ENCODE measurements around the gene CDK5RAP2.
"Not testable (repeated sequence)": the region's sequence is repeated elsewhere in the genome, so short reads cannot be mapped to it uniquely, and the experiment has no call there.

The CDK5RAP2 gene

DNA sequence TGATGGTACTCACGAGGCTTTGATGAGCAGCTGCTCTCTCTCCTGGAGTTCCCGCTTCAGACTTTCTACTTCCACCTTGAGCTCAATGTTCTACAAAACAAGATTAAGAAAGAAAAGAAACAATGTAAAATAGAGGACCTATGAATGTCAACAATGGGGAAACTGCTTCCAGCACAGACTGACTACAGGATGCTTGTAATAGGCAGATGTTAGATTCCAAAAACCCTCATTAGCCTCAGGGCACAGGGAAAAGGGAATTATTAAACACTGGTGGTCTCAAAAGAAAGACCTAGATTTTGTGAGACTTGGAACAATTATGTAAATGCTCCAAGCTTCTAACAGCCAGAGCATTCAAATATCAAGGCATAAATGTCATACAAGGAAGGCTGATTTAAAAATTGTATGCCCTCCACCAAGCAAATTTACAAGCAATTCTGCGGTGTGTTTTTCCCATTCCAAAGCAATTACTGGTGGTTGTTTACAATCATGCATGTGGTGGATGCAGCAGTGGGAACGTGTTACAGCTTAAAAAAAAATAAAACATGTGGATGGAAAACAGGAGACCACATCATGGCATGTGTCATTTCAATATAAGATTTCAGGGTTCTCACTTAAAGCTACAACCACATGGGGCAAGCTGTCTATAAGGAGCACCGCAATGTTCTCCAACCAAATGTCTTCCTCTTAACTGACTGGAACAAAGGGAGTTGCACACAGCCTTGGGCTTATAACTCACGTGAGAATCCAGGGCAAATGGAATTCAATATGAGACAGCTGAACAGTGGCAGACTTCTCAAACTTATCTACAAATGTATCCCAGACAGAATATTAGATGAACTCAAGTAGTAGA lies 34.0 kb downstream of the CDK5RAP2 start:
- in situ Hi-C loops (cut with HindIII; ENCODE audit: low sequenced_read_pairs), result no loop called here

DNA sequence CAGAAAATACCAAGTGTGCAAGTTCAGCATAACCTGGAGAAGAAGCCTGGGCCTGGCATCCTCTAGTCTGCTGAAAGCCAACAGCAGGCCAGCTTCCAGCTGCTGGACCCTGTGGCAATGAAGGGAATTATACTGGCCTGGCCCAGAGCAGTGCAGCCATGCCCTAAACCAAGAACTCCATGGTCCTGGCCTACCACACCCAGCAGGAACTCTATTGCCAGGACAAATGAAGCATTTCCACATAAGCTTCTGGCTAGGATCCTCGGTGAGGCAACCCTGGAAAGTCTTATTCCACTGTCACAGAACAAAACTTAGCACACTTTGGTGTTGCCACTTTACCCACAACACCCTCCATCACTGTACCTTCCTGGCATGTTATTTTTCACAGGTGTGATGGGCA lies 35.5 kb downstream of the CDK5RAP2 start:
- in situ Hi-C loops (cut with HindIII; ENCODE audit: low sequenced_read_pairs), result no loop called here

- in situ Hi-C loops (cut with HindIII; ENCODE audit: low sequenced_read_pairs), result no loop called here
These were observed 37.1 kb downstream of the CDK5RAP2 start for GRCh38 chr9:120542701-120543490.

- in situ Hi-C loops (cut with HindIII; ENCODE audit: low sequenced_read_pairs), result no loop called here
These were observed 38.0 kb downstream of the CDK5RAP2 start for GRCh38 chr9:120541921-120542320.

DNA sequence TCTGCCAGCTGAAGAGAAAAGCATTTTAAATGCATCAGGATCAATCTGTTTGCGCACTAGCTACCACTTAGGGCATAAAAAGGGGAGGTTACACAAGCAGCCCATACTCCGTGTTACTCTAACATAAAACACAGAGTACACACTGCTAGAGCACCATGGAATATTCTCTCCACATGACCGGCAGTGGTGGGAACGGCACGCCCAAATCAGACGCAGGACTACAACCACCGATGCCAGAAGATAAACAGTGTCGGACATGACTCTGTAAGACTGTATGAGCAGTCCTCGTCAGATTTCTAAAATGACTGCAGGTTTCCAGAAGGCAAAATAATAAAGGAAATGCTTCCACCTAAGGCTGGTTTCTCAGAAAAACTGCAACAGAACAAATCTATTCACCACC lies 40.0 kb downstream of the CDK5RAP2 start:
- in situ Hi-C loops (cut with HindIII; ENCODE audit: low sequenced_read_pairs), result no loop called here

DNA sequence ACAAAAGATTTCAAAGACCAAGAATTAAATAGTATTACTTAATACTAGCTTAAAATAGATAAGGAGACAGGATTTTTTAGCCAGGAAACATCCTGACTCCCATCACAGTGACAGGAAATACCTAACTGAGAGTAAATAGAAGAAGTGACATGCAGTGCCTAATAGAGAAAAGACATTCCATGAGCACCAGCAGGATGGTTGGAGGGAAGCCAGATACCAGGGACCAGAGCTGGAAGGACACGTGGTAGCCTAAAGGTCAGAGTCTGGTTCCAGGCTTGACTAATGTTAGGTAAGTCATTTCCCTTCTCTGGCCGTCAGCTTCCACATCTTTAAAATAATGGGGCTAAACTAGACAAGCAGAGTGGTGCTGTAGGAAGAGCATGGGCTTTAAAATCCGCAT lies 41.6 kb downstream of the CDK5RAP2 start:
- in situ Hi-C loops (cut with HindIII; ENCODE audit: low sequenced_read_pairs), result no loop called here

DNA sequence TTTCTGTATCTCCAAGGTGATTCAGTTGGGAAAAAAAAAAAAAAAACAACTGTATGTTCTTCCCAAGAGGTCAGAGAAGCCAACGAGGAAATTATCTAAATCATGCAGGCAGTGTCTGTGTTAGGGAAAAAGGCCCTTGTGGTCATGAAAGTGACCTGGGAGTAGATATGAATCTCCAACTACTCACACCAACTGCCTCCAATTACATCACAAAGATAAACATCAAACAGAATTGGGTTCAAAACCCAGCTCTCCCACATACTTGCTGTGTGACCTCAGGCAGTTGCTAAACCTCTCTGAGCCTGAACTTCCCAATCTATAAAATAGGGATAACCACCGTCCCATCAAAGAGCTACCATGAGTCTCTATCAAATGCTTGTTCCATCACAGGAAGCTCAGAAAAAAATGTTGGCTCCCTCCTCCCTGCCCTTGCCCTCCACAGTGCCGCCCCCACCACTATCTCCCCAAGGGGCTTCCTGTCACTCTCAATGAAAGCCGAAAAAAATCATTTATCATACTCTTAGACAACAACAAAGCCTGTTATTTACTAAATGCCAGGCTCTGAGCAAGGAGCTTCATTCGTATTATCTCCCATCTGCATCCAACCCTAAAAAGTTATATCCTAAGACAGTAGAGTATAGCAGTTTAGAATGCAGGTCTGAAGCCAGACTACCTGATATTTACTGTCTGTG lies 42.9 kb downstream of the CDK5RAP2 start:
- in situ Hi-C loops (cut with HindIII; ENCODE audit: low sequenced_read_pairs), result no loop called here

DNA sequence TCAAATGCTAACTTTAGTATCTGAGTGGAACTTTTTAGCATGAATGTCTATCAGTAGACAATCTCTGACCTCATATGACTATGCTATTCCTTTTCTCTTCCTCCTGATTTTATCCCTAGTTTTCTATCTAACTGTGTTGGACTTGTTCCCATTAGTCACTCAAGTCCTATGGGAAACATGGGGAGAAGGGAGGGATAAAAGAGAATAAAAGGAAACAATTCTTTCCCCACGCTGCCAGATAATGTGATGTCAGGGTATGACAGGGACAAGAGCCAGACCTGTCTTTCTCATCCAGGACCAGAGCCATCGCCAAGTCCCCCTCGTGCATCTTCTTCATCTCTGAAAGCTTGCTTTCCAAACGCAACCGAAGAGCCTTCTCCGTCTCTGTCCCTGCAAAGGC lies 43.9 kb downstream of the CDK5RAP2 start:
- in situ Hi-C loops (cut with HindIII; ENCODE audit: low sequenced_read_pairs), result no loop called here

- in situ Hi-C loops (cut with HindIII; ENCODE audit: low sequenced_read_pairs), result no loop called here
These were observed 45.7 kb downstream of the CDK5RAP2 start for GRCh38 chr9:120534266-120534665.

- in situ Hi-C loops (cut with HindIII; ENCODE audit: low sequenced_read_pairs), result no loop called here
These were observed 47.1 kb downstream of the CDK5RAP2 start for GRCh38 chr9:120532891-120533290.

- in situ Hi-C loops (cut with HindIII; ENCODE audit: low sequenced_read_pairs), result no loop called here
These were observed 47.5 kb downstream of the CDK5RAP2 start for GRCh38 chr9:120532475-120532874.

- in situ Hi-C loops (cut with HindIII; ENCODE audit: low sequenced_read_pairs), result no loop called here
These were observed 48.2 kb downstream of the CDK5RAP2 start for GRCh38 chr9:120531683-120532300.

DNA sequence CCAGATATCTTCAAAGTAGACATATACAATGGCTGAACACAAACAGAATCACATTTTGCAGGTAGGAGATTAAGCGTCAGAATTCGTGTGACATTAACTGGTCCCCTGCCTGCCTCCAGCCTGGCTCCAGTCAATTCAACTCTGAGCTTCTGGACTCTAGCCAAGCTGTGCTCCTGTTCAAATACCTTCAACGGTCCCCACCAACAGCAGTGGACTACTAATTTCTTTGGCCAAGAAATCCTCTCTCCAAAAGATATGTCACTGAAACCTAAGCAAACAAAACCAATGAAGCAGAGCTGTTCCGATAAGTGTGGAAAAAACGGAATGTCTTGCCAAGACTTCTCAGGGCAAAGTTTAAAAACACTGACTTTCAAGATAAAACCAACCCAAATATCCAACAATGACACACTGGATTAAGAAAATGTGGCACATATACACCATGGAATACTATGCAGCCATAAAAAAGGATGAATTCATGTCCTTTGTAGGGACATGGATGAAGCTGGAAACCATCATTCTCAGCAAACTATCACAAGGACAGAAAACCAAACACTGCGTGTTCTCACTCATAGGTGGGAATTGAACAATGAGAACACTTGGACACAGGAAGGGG lies 49.6 kb downstream of the CDK5RAP2 start:
- in situ Hi-C loops (cut with HindIII; ENCODE audit: low sequenced_read_pairs), result not testable (repeated sequence)

DNA sequence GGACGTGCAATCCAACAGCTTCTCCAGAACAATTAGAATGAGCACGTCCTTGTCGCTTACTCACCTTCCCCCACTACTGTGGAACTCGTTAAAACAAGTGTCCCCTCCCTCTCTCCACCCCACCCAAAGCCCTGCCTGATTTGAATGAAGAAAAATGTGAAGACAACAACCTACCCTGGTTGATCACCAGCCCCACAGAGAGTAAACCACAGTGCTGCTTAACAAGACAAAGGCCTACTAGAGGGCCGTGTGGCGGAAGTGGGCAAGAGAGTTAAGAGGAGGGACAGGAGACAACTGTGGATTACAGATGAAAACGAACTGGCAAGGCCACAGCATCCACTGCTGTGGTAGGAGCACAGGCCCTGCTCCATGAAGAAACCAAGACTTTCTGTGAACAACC lies 51.1 kb downstream of the CDK5RAP2 start:
- in situ Hi-C loops (cut with HindIII; ENCODE audit: low sequenced_read_pairs), result no loop called here

GRCh38 chr9:120528327-120528726 lies 51.6 kb downstream of the CDK5RAP2 start:
- in situ Hi-C loops (cut with HindIII; ENCODE audit: low sequenced_read_pairs), result no loop called here

- in situ Hi-C loops (cut with HindIII; ENCODE audit: low sequenced_read_pairs), result no loop called here
These were observed 53.4 kb downstream of the CDK5RAP2 start for GRCh38 chr9:120526534-120526933.

DNA sequence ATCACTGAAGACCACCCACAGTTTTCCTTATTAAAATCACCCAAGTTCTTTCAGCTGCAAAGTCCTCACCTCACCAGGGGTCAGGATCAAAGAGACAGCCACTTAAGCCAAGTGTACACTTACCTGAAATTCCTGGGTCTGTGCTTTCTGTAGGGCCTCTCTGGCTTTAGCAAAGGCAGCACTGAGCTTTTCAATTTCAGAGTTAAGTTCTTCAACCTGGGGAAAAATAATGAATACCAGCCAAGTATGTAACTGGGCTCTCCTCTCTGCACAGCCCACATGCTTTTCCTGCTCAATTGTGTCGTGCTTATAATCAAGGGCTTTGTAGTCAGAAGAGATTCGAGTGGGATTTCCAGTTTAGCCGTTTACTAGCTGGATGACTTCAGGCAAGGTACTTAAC lies 55.1 kb downstream of the CDK5RAP2 start:
- in situ Hi-C loops (cut with HindIII; ENCODE audit: low sequenced_read_pairs), result no loop called here

GRCh38 chr9:120524038-120524437 lies 55.9 kb downstream of the CDK5RAP2 start:
- in situ Hi-C loops (cut with HindIII; ENCODE audit: low sequenced_read_pairs), result no loop called here

DNA sequence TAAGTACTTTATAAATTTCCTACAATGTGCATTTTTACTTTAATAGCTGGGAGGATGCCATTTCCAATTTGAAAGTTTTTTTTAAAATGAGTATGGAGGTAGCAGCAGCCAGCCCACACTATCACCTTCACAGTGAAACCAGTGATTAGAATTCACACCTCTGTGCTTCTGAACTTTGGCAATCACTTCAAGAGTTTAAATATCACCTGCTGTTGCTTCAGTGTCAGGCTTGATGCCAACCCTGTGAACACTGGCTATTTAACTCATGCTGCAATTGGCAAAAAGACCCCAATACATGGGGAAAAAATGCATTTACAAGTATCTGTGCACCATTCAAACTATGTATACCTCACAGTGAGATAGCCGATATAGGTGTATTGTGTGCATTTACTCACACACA lies 57.4 kb downstream of the CDK5RAP2 start:
- in situ Hi-C loops (cut with HindIII; ENCODE audit: low sequenced_read_pairs), result no loop called here

DNA sequence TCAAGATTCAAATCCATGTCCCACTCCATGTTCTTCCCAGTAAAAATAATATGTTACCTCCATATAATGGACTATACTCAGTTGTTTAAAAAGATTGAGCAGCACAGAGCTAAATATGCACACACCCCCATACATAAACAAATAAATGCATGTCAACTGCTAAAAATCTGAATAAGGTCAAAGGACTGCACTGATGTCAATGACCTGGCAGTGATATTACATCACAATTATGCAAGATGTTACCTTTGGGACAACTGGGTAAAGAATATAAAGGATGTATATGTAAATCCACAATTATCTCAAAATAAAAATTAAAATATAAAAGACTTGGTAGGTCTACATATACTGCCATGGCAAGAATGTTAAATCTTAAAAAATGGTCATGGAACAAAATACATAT lies 57.9 kb downstream of the CDK5RAP2 start:
- in situ Hi-C loops (cut with HindIII; ENCODE audit: low sequenced_read_pairs), result no loop called here

- in situ Hi-C loops (cut with HindIII; ENCODE audit: low sequenced_read_pairs), result no loop called here
These were observed 58.9 kb downstream of the CDK5RAP2 start for GRCh38 chr9:120521101-120521500.
